Panc1 (cell line): ENCODE data around the gene MAST4. TPM values are rescaled to one million over a fixed set of nuclear protein-coding genes. Genes with fewer than 3 reads are reported as not detected.

Experiments
- ATAC-seq: fragments of 200-7000 bp; cut with Tn5 transposase; 2 replicates; pipeline ENCODE4 v1.9.1; 2020; ENCODE audit warnings: mild to moderate bottlenecking, moderate library complexity
- BruUV-seq: library from RNA; stranded (reverse); fragments of 400-500 nt; replicated peaks from 2 replicates; lab custom pipeline; 2021; lab: Mats Ljungman, UMichigan
- CTCF ChIA-PET: fragments of 300-600 bp; sonication (Branson Sonifier 250); formaldehyde crosslinking; loops from one replicate; lab custom pipeline; 2022; ENCODE audit warnings: antibody characterized with exemption; lab: Charles Lee
- POLR2A ChIA-PET: fragments of 300-600 bp; sonication (Branson Sonifier 250); formaldehyde crosslinking; loops from one replicate; lab custom pipeline; 2022; ENCODE audit warnings: antibody characterized with exemption; lab: Charles Lee
- DNase-seq: peaks from one replicate; pipeline ENCODE4 v3.0.0-alpha.2; 2010; ENCODE audit warnings: low read depth, low spot score
- H3K27ac ChIP-seq: 2 replicates; pipeline ENCODE4 v1.5.1; 2011; ENCODE audit warnings: mild to moderate bottlenecking, low read length, inconsistent platforms
- H3K27me3 ChIP-seq: fragments of 200-500 bp; sonication (Bioruptor generic); 2 replicates; pipeline ENCODE4 v1.6.0; 2014; ENCODE audit warnings: low read length, inconsistent platforms; ENCODE audit not compliant: control insufficient read depth, insufficient read depth
- H3K36me3 ChIP-seq: fragments of 200-500 bp; sonication (Bioruptor generic); 2 replicates; pipeline ENCODE4 v1.5.1; 2014; ENCODE audit warnings: inconsistent platforms, mild to moderate bottlenecking, low read length, moderate library complexity; ENCODE audit not compliant: control insufficient read depth, insufficient read depth
- H3K4me1 ChIP-seq: 2 replicates; pipeline ENCODE4 v1.5.1; 2011; ENCODE audit warnings: inconsistent platforms, mild to moderate bottlenecking, low read length, moderate library complexity; ENCODE audit not compliant: control insufficient read depth, insufficient read depth
- H3K4me3 ChIP-seq, 2 experiments: 2 replicates each; pipeline ENCODE4 v1.5.1; 2011 to 2012; ENCODE audit warnings: low read depth in 2 of 2, low read length in 2 of 2, mild to moderate bottlenecking in 2 of 2, inconsistent platforms in 1 of 2, moderate library complexity in 1 of 2
- H3K9me3 ChIP-seq: fragments of 200-500 bp; sonication (Bioruptor generic); 2 replicates; pipeline ENCODE4 v1.5.1; 2014; ENCODE audit warnings: low read depth, mild to moderate bottlenecking, inconsistent platforms, low read length, moderate library complexity; ENCODE audit not compliant: control insufficient read depth, insufficient read depth
- POLR2AphosphoS5 ChIP-seq: IDR thresholded peaks from 2 replicates; pipeline ENCODE4 v1.6.1; 2012; ENCODE audit warnings: mild to moderate bottlenecking, low read depth, low read length, moderate library complexity
- SIN3A ChIP-seq: IDR thresholded peaks from 2 replicates; pipeline ENCODE4 v1.6.1; 2012; ENCODE audit warnings: low read depth, mild to moderate bottlenecking, low read length, moderate library complexity, borderline replicate concordance; ENCODE audit not compliant: insufficient read depth
- TCF7L2 ChIP-seq: IDR thresholded peaks from 2 replicates; pipeline ENCODE4 v1.6.1; 2011; ENCODE audit warnings: mild to moderate bottlenecking, low read depth, low read length, inconsistent platforms
- in situ Hi-C: cut with HindIII; loops from 2 replicates; pipeline ENCODE4 v1.10.0; 2016; ENCODE audit warnings: low sequenced_read_pairs, low pct_unique_long_range_greater_than_20kb
- intact Hi-C: fragments of 100-400 bp; cut with micrococcal nuclease; formaldehyde crosslinking; loops from one replicate; pipeline ENCODE4 v1.10.0; 2022; ENCODE audit not compliant: unreplicated experiment
- total RNA-seq: library from RNA; stranded (reverse); gene quantifications from one replicate; pipeline ENCODE4 v1.2.1, GENCODE V29; 2021; ENCODE audit not compliant: unreplicated experiment
- TF ChIP-seq, protein P1 (sequence below): fragments of 450-650 bp; IDR thresholded peaks from 2 replicates; pipeline ENCODE4 v1.5.1; 2017; ENCODE audit warnings: mild to moderate bottlenecking
- TF ChIP-seq, protein P2 (sequence below), 2 experiments: IDR thresholded peaks; 2 replicates each; pipeline ENCODE4 v1.6.1; 2011 to 2012; ENCODE audit warnings: low read depth in 2 of 2, control low read depth in 1 of 2, low read length in 1 of 2, mild to moderate bottlenecking in 1 of 2, moderate library complexity in 1 of 2; ENCODE audit not compliant: insufficient read depth in 1 of 2

The MAST4 gene
- total RNA-seq, 1 experiment from 2014 or later: 1.8 TPM

DNA sequence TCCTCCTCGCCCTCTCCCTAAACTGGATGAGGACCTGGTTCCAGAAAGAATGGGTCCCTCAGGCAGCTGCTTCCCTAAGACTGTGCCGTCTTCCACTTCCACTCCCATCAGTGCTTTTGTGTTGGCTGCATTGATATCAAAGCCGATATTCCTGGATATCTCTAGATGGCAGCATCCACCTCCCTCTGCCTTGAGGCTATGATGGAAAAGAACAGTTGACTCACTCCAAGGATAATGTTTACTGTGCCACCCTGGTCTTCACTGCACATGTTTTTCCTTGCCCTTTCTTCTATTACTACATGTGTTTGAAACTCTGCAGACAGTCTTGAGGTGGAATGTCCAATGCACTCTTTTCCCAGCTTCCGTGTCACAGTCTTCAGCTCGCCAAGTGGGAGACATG lies 211.6 kb downstream of the MAST4 start:
- no TSS peak for BruUV-seq
- ChIA-PET CTCF (no interaction called here), POLR2A (no interaction called here)
- ATAC-seq (peak; percentile 85), DNase-seq (no peak)
- no peaks in the 10 kb centered on the region for H3K4me1 ChIP-seq
- no peaks in the 10 kb centered on the region for H3K36me3 ChIP-seq
- no peaks in the 10 kb centered on the region for H3K9me3 ChIP-seq
- TF ChIP-seq SIN3A: no peak
- TF ChIP-seq, protein P1, sequence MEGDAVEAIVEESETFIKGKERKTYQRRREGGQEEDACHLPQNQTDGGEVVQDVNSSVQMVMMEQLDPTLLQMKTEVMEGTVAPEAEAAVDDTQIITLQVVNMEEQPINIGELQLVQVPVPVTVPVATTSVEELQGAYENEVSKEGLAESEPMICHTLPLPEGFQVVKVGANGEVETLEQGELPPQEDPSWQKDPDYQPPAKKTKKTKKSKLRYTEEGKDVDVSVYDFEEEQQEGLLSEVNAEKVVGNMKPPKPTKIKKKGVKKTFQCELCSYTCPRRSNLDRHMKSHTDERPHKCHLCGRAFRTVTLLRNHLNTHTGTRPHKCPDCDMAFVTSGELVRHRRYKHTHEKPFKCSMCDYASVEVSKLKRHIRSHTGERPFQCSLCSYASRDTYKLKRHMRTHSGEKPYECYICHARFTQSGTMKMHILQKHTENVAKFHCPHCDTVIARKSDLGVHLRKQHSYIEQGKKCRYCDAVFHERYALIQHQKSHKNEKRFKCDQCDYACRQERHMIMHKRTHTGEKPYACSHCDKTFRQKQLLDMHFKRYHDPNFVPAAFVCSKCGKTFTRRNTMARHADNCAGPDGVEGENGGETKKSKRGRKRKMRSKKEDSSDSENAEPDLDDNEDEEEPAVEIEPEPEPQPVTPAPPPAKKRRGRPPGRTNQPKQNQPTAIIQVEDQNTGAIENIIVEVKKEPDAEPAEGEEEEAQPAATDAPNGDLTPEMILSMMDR: peak; percentile 55
- intact Hi-C loops (no loop called here), in situ Hi-C loops (no loop called here)
- H3K27ac ChIP-seq: no peak overlapping the region
- H3K4me3 ChIP-seq: no peak overlapping the region
- H3K27me3 ChIP-seq: peaks cover 7% of the 10 kb centered on the region

DNA sequence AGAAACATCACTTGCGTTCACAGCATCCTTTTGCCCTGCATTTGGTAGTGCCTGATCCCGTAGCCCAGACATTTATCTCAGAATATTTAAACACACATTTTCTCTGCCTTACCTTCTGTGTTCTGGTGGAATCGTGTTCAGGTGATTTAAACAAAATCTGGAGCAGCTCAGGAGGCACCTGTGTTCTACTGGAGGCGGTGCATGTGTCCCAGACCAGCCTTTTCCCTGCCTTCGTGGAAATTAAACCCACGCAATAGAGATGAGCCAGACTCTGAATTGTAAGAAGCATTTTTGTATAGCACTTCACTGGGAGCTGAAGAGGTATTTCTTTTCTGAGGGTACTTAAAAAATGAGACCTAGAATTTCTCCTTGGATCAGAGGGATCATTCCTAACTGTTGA lies 212.5 kb downstream of the MAST4 start:
- Histone ChIP-seq H3K36me3 (no peaks in the 10 kb centered on the region), H3K4me3 (no peak overlapping the region), H3K27ac (no peak overlapping the region), H3K27me3 (peaks cover 9% of the 10 kb centered on the region), H3K4me1 (no peaks in the 10 kb centered on the region), H3K9me3 (no peaks in the 10 kb centered on the region)
- TF ChIP-seq, protein P2, sequence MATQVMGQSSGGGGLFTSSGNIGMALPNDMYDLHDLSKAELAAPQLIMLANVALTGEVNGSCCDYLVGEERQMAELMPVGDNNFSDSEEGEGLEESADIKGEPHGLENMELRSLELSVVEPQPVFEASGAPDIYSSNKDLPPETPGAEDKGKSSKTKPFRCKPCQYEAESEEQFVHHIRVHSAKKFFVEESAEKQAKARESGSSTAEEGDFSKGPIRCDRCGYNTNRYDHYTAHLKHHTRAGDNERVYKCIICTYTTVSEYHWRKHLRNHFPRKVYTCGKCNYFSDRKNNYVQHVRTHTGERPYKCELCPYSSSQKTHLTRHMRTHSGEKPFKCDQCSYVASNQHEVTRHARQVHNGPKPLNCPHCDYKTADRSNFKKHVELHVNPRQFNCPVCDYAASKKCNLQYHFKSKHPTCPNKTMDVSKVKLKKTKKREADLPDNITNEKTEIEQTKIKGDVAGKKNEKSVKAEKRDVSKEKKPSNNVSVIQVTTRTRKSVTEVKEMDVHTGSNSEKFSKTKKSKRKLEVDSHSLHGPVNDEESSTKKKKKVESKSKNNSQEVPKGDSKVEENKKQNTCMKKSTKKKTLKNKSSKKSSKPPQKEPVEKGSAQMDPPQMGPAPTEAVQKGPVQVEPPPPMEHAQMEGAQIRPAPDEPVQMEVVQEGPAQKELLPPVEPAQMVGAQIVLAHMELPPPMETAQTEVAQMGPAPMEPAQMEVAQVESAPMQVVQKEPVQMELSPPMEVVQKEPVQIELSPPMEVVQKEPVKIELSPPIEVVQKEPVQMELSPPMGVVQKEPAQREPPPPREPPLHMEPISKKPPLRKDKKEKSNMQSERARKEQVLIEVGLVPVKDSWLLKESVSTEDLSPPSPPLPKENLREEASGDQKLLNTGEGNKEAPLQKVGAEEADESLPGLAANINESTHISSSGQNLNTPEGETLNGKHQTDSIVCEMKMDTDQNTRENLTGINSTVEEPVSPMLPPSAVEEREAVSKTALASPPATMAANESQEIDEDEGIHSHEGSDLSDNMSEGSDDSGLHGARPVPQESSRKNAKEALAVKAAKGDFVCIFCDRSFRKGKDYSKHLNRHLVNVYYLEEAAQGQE (IDR thresholded peaks at IDR 0.05; ENCODE audit: insufficient read depth in 1 of 2, low read depth in 2 of 2, low read length in 1 of 2): no peak
- TF ChIP-seq, protein P1: no peak
- no peak for TF ChIP-seq SIN3A
- no peak for TF ChIP-seq POLR2AphosphoS5
- TF ChIP-seq TCF7L2: no peak
- ChIA-PET POLR2A (no interaction called here), CTCF (no interaction called here)
- ATAC-seq: no peak
- intact Hi-C loops (no loop called here), in situ Hi-C loops (no loop called here)
- BruUV-seq: no TSS peak
- no peak for DNase-seq
